OCI-LY7 (cell line): Measurements from ENCODE around the gene NDUFB1. TPM values are rescaled to one million over a fixed set of nuclear protein-coding genes. Genes with fewer than 3 reads are reported as not detected.

Experiments used
- BruUV-seq: library from RNA; stranded (reverse); fragments of 400-500 nt; replicated peaks from 2 replicates; lab custom pipeline; 2021; lab: Mats Ljungman, UMichigan
- CTCF ChIA-PET: fragments of 300-600 bp; sonication (Branson Sonifier 250); formaldehyde crosslinking; loops from one replicate; lab custom pipeline; 2022; ENCODE audit warnings: antibody characterized with exemption; ENCODE audit not compliant: unreplicated experiment; lab: Charles Lee
- POLR2A ChIA-PET: fragments of 300-600 bp; sonication (Branson Sonifier 250); formaldehyde crosslinking; loops from one replicate; lab custom pipeline; 2022; ENCODE audit warnings: antibody characterized with exemption; lab: Charles Lee
- DNase-seq: peaks from one replicate; pipeline ENCODE4 v3.0.0-alpha.2; 2015; ENCODE audit warnings: low spot score
- H2AFZ ChIP-seq: fragments of 200-600 bp; sonication (generic), shearing (Covaris generic); 2 replicates; pipeline ENCODE4 v1.6.1; 2014; ENCODE audit warnings: mild to moderate bottlenecking, antibody characterized with exemption, low read length, moderate library complexity
- H3K27ac ChIP-seq: fragments of 200-600 bp; sonication (generic); 2 replicates; pipeline ENCODE4 v1.5.1; 2014; ENCODE audit warnings: mixed run types, low read depth, mild to moderate bottlenecking, moderate library complexity, low read length, inconsistent platforms; ENCODE audit not compliant: poor library complexity, severe bottlenecking
- H3K36me3 ChIP-seq: fragments of 200-600 bp; sonication (generic); 2 replicates; pipeline ENCODE4 v1.6.1; 2014; ENCODE audit warnings: mild to moderate bottlenecking, antibody characterized with exemption, low read length, moderate library complexity, mixed read lengths; ENCODE audit not compliant: insufficient read depth
- H3K4me1 ChIP-seq: fragments of 200-600 bp; sonication (generic); 2 replicates; pipeline ENCODE4 v1.5.1; 2014; ENCODE audit warnings: mild to moderate bottlenecking, low read length; ENCODE audit not compliant: insufficient read depth, poor library complexity, severe bottlenecking
- H3K4me2 ChIP-seq: fragments of 200-600 bp; sonication (generic); 2 replicates; pipeline ENCODE4 v1.6.1; 2014; ENCODE audit warnings: mild to moderate bottlenecking, low read length
- H3K4me3 ChIP-seq: fragments of 200-600 bp; sonication (generic); 2 replicates; pipeline ENCODE4 v1.5.1; 2014; ENCODE audit warnings: mild to moderate bottlenecking, low read depth, low read length; ENCODE audit not compliant: poor library complexity, severe bottlenecking
- H3K79me2 ChIP-seq: fragments of 200-600 bp; sonication (generic); 2 replicates; pipeline ENCODE4 v1.6.1; 2016; ENCODE audit warnings: low read depth, mild to moderate bottlenecking, low read length, moderate library complexity, mixed read lengths; ENCODE audit not compliant: insufficient read depth
- H3K9me2 ChIP-seq: fragments of 200-600 bp; sonication (generic); 2 replicates; pipeline ENCODE4 v1.6.1; 2016; ENCODE audit warnings: mild to moderate bottlenecking, low read length, mixed read lengths; ENCODE audit not compliant: insufficient read depth
- H3K9me3 ChIP-seq: fragments of 200-600 bp; sonication (generic); 2 replicates; pipeline ENCODE4 v1.6.1; 2014; ENCODE audit warnings: mild to moderate bottlenecking, mixed run types, low read length, mixed read lengths
- H4K20me1 ChIP-seq: fragments of 200-600 bp; sonication (generic); 2 replicates; pipeline ENCODE4 v1.6.1; 2014; ENCODE audit warnings: mild to moderate bottlenecking, antibody characterized with exemption, low read length, moderate library complexity, mixed read lengths; ENCODE audit not compliant: insufficient read depth
- CTCF ChIP-seq: fragments of 200-600 bp; sonication (generic); conservative IDR thresholded peaks from 2 replicates; pipeline ENCODE4 v1.5.1; 2014; ENCODE audit warnings: mild to moderate bottlenecking, antibody characterized with exemption, low read length, moderate library complexity, mixed read lengths
- EZH2phosphoT487 ChIP-seq: fragments of 200-600 bp; sonication (generic); IDR thresholded peaks from 2 replicates; pipeline ENCODE4 v1.6.1; 2018; ENCODE audit warnings: low read depth, borderline replicate concordance, mild to moderate bottlenecking, mixed run types, antibody characterized with exemption, low read length, moderate library complexity, mixed read lengths
- intact Hi-C: fragments of 100-400 bp; cut with micrococcal nuclease; formaldehyde crosslinking; loops from one replicate; pipeline ENCODE4 v1.10.0; 2022; ENCODE audit not compliant: unreplicated experiment
- total RNA-seq, 2 experiments: library from RNA; depleted of rRNA in 1 of 2; stranded (reverse); fragments of >200 nt in 1 of 2; shearing (Covaris generic) in 1 of 2; gene quantifications; 2 replicates each; pipeline ENCODE4 v1.2.3, GENCODE V29; 2014 to 2022

Gene NDUFB1
- total RNA-seq, 2 experiments from 2014 or later, result 129 to 230 TPM

GRCh38 chr14:92153581-92153980, 32.1 kb upstream of the NDUFB1 start:
- Histone ChIP-seq H2AFZ (no peak overlapping the region), H3K4me3 (no peak overlapping the region), H3K79me2 (peaks cover 4% of the 10 kb centered on the region; the same call in 1 of the 2 replicates), H3K36me3 (peaks cover 92% of the 10 kb centered on the region), H3K9me2 (no peaks in the 10 kb centered on the region), H4K20me1 (peaks cover 6% of the 10 kb centered on the region; the same call in 1 of the 2 replicates), H3K4me1 (no peaks in the 10 kb centered on the region), H3K27ac (no peak overlapping the region), H3K4me2 (no peak overlapping the region), H3K9me3 (no peaks in the 10 kb centered on the region)
- BruUV-seq, result no TSS peak
- ChIA-PET CTCF (no interaction called here), POLR2A (interaction anchor here (0.6 to 0.9 kb wide), 2 partner anchors 20 to 568 kb away, joined by 3 to 6 read pairs; no protein-coding TSS in a partner anchor)
- no peak for DNase-seq
- no peak for TF ChIP-seq CTCF
- TF ChIP-seq EZH2phosphoT487, result no peak
- intact Hi-C loops, result no loop called here

- DNase-seq, result no peak
- ChIA-PET POLR2A (interaction anchor here (0.9 kb wide), 1 partner anchor 21 kb away, joined by 4 read pairs; no protein-coding TSS in a partner anchor), CTCF (no interaction called here)
- no TSS peak for BruUV-seq
- peaks cover 8% of the 10 kb centered on the region; the same call in 1 of the 2 replicates for H4K20me1 ChIP-seq
- intact Hi-C loops, result no loop called here
- peaks cover 97% of the 10 kb centered on the region for H3K36me3 ChIP-seq
- no peaks in the 10 kb centered on the region for H3K9me3 ChIP-seq
- H3K4me1 ChIP-seq, result no peaks in the 10 kb centered on the region
- no peak overlapping the region for H2AFZ ChIP-seq
- no peak for TF ChIP-seq EZH2phosphoT487
- TF ChIP-seq CTCF, result no peak
- no peaks in the 10 kb centered on the region for H3K9me2 ChIP-seq
- H3K79me2 ChIP-seq, result no peaks in the 10 kb centered on the region
- no peak overlapping the region for H3K27ac ChIP-seq
- H3K4me2 ChIP-seq, result no peak overlapping the region
- no peak overlapping the region for H3K4me3 ChIP-seq
Measured at GRCh38 chr14:92144708-92145107, 23.2 kb upstream of the NDUFB1 start.

- H3K79me2 ChIP-seq, result no peaks in the 10 kb centered on the region
- H4K20me1 ChIP-seq, result peaks cover 8% of the 10 kb centered on the region; the same call in 1 of the 2 replicates
- BruUV-seq, result no TSS peak
- no peaks in the 10 kb centered on the region for H3K4me1 ChIP-seq
- intact Hi-C loops, result no loop called here
- no peak overlapping the region for H3K4me2 ChIP-seq
- POLR2A ChIA-PET, result interaction anchor here (0.9 kb wide), 1 partner anchor 20 kb away, joined by 4 read pairs; no protein-coding TSS in a partner anchor
- no peak for DNase-seq
- H3K9me2 ChIP-seq, result no peaks in the 10 kb centered on the region
- no peak for TF ChIP-seq EZH2phosphoT487
- TF ChIP-seq CTCF, result no peak
- H2AFZ ChIP-seq, result no peak overlapping the region
- no peak overlapping the region for H3K4me3 ChIP-seq
- CTCF ChIA-PET, result no interaction called here
- no peaks in the 10 kb centered on the region for H3K9me3 ChIP-seq
- no peak overlapping the region for H3K27ac ChIP-seq
- peaks cover 97% of the 10 kb centered on the region for H3K36me3 ChIP-seq
Measured at GRCh38 chr14:92143962-92144361, 22.5 kb upstream of the NDUFB1 start.
